BLaER1 (cell line): ENCODE measurements around the gene ZNF385A.

Experiments used
- H3K27ac ChIP-seq: shearing (Covaris generic); formaldehyde crosslinking; 2 replicates; pipeline ENCODE4 v1.8.1; 2022
- H3K27me3 ChIP-seq: shearing (Covaris generic); formaldehyde crosslinking; 2 replicates; pipeline ENCODE4 v1.8.1; 2022
- H3K36me3 ChIP-seq: shearing (Covaris generic); formaldehyde crosslinking; 2 replicates; pipeline ENCODE4 v1.8.1; 2022
- H3K4me1 ChIP-seq: shearing (Covaris generic); formaldehyde crosslinking; 2 replicates; pipeline ENCODE4 v1.8.1; 2022
- H3K4me2 ChIP-seq: shearing (Covaris generic); formaldehyde crosslinking; 2 replicates; pipeline ENCODE4 v1.8.1; 2022
- H3K4me3 ChIP-seq: shearing (Covaris generic); formaldehyde crosslinking; 2 replicates; pipeline ENCODE4 v1.8.1; 2022
- H3K9ac ChIP-seq: shearing (Covaris generic); formaldehyde crosslinking; 2 replicates; pipeline ENCODE4 v1.8.1; 2022
- H3K9me3 ChIP-seq: shearing (Covaris generic); formaldehyde crosslinking; 2 replicates; pipeline ENCODE4 v1.8.1; 2022
- H4K20me1 ChIP-seq: shearing (Covaris generic); formaldehyde crosslinking; 2 replicates; pipeline ENCODE4 v1.8.1; 2022
- Cebpa-rat ChIP-seq: shearing (Covaris generic); IDR thresholded peaks from 2 replicates; pipeline ENCODE4 v1.8.1; 2022

Gene ZNF385A

GRCh38 chr12:54387114-54387467 is 2.6 kb upstream of the ZNF385A start:
- H3K4me2 ChIP-seq = peak overlapping the region; percentile 17; the same call in 1 of the 2 replicates
- peaks cover 83% of the 10 kb centered on the region for H3K4me1 ChIP-seq
- no peak overlapping the region for H3K27ac ChIP-seq

GRCh38 chr12:54386403-54387113 is 2.0 kb upstream of the ZNF385A start:
- H3K9ac ChIP-seq = no peak overlapping the region
- no peak overlapping the region for H3K4me3 ChIP-seq
- no peak for TF ChIP-seq Cebpa-rat
- peaks cover 18% of the 10 kb centered on the region; the same call in 1 of the 2 replicates for H3K36me3 ChIP-seq
- no peaks in the 10 kb centered on the region for H3K27me3 ChIP-seq
- no peaks in the 10 kb centered on the region for H3K9me3 ChIP-seq
- H3K4me1 ChIP-seq = peaks cover 78% of the 10 kb centered on the region
- no peak overlapping the region for H3K27ac ChIP-seq
- H3K4me2 ChIP-seq = peak overlapping the region; percentile 86
- no peaks in the 10 kb centered on the region; the same call in 1 of the 2 replicates for H4K20me1 ChIP-seq

More at GRCh38 chr12:54387114-54387467, 2.6 kb upstream of the ZNF385A start:
- Histone ChIP-seq H3K4me3 (no peak overlapping the region), H4K20me1 (no peaks in the 10 kb centered on the region; the same call in 1 of the 2 replicates), H3K36me3 (peaks cover 16% of the 10 kb centered on the region; the same call in 1 of the 2 replicates), H3K27me3 (no peaks in the 10 kb centered on the region), H3K9ac (no peak overlapping the region), H3K9me3 (no peaks in the 10 kb centered on the region)
- no peak for TF ChIP-seq Cebpa-rat

- H3K9me3 ChIP-seq = no peaks in the 10 kb centered on the region
- peak overlapping the region; percentile 9; the same call in 1 of the 2 replicates for H3K4me3 ChIP-seq
- H3K4me1 ChIP-seq = peaks cover 76% of the 10 kb centered on the region
- peak overlapping the region; percentile 69 for H3K9ac ChIP-seq
- peak overlapping the region; percentile 77 for H3K27ac ChIP-seq
- TF ChIP-seq Cebpa-rat = no peak
- peaks cover 30% of the 10 kb centered on the region for H3K36me3 ChIP-seq
- no peaks in the 10 kb centered on the region for H3K27me3 ChIP-seq
- peak overlapping the region; percentile 86 for H3K4me2 ChIP-seq
- no peaks in the 10 kb centered on the region; the same call in 1 of the 2 replicates for H4K20me1 ChIP-seq
Observed at GRCh38 chr12:54385251-54385914, 850 bp upstream of the ZNF385A start.

GRCh38 chr12:54383041-54383609 is 1.4 kb downstream of the ZNF385A start:
- peaks cover 10% of the 10 kb centered on the region; the same call in 1 of the 2 replicates for H3K27me3 ChIP-seq
- H3K27ac ChIP-seq = no peak overlapping the region
- peaks cover 68% of the 10 kb centered on the region for H3K4me1 ChIP-seq
- H3K9ac ChIP-seq = no peak overlapping the region
- no peak overlapping the region for H3K4me3 ChIP-seq
- no peak for TF ChIP-seq Cebpa-rat
- H3K36me3 ChIP-seq = peaks cover 35% of the 10 kb centered on the region
- H3K4me2 ChIP-seq = peak overlapping the region; percentile 86; the same call in 1 of the 2 replicates
- peaks cover 12% of the 10 kb centered on the region for H4K20me1 ChIP-seq
- H3K9me3 ChIP-seq = no peaks in the 10 kb centered on the region

GRCh38 chr12:54381136-54381535 is 3.4 kb downstream of the ZNF385A start:
- no peak overlapping the region for H3K27ac ChIP-seq
- H3K4me1 ChIP-seq = peaks cover 60% of the 10 kb centered on the region
- peaks cover 54% of the 10 kb centered on the region for H3K36me3 ChIP-seq
- peaks cover 11% of the 10 kb centered on the region; the same call in 1 of the 2 replicates for H3K27me3 ChIP-seq
- no peak overlapping the region for H3K4me3 ChIP-seq
- no peak overlapping the region for H3K9ac ChIP-seq
- no peak for TF ChIP-seq Cebpa-rat
- H3K4me2 ChIP-seq = no peak overlapping the region
- H4K20me1 ChIP-seq = peaks cover 23% of the 10 kb centered on the region
- H3K9me3 ChIP-seq = no peaks in the 10 kb centered on the region

GRCh38 chr12:54379398-54380201 is 4.9 kb downstream of the ZNF385A start:
- Histone ChIP-seq H3K36me3 (peaks cover 57% of the 10 kb centered on the region), H3K9me3 (no peaks in the 10 kb centered on the region), H3K4me1 (peaks cover 60% of the 10 kb centered on the region), H3K27me3 (peaks cover 11% of the 10 kb centered on the region; the same call in 1 of the 2 replicates), H3K4me3 (peak overlapping the region; percentile 62), H3K4me2 (peak overlapping the region; percentile 93), H3K27ac (no peak overlapping the region), H3K9ac (peak overlapping the region; percentile 67), H4K20me1 (peaks cover 39% of the 10 kb centered on the region)
- no peak for TF ChIP-seq Cebpa-rat

GRCh38 chr12:54378796-54379397 is 5.6 kb downstream of the ZNF385A start:
- Histone ChIP-seq H3K27me3 (peaks cover 11% of the 10 kb centered on the region; the same call in 1 of the 2 replicates), H3K4me3 (peak overlapping the region; percentile 62), H3K4me2 (peak overlapping the region; percentile 93), H3K36me3 (peaks cover 56% of the 10 kb centered on the region), H3K9me3 (no peaks in the 10 kb centered on the region), H3K9ac (peak overlapping the region; percentile 67), H3K4me1 (peaks cover 60% of the 10 kb centered on the region), H4K20me1 (peaks cover 46% of the 10 kb centered on the region), H3K27ac (no peak overlapping the region)
- TF ChIP-seq Cebpa-rat = no peak

- H3K4me2 ChIP-seq = peak overlapping the region; percentile 93
- H3K27ac ChIP-seq = no peak overlapping the region
- peaks cover 11% of the 10 kb centered on the region; the same call in 1 of the 2 replicates for H3K27me3 ChIP-seq
- peaks cover 57% of the 10 kb centered on the region for H3K36me3 ChIP-seq
- H4K20me1 ChIP-seq = peaks cover 48% of the 10 kb centered on the region
- peaks cover 60% of the 10 kb centered on the region for H3K4me1 ChIP-seq
- no peak for TF ChIP-seq Cebpa-rat
- no peak overlapping the region for H3K4me3 ChIP-seq
- no peak overlapping the region for H3K9ac ChIP-seq
- H3K9me3 ChIP-seq = no peaks in the 10 kb centered on the region
Observed at GRCh38 chr12:54377797-54378515, 6.6 kb downstream of the ZNF385A start.
